ENCODE measurements around the gene GRAMD1A.
"Not testable (repeated sequence)": the region's sequence is repeated elsewhere in the genome, so short reads cannot be mapped to it uniquely, and the experiment has no call there.

GRAMD1A gene

GRCh38 chr19:34979819-34980640 lies 20.1 kb upstream of the GRAMD1A start:
- no peak for DNase-seq

- no peak for DNase-seq
Measured at GRCh38 chr19:34982275-34982674, 17.8 kb upstream of the GRAMD1A start.

- DNase-seq: no peak
Measured at GRCh38 chr19:34983786-34984185, 16.3 kb upstream of the GRAMD1A start.

GRCh38 chr19:34984287-34984686 lies 15.8 kb upstream of the GRAMD1A start:
- DNase-seq: no peak

- DNase-seq: no peak
Measured at GRCh38 chr19:34985249-34986022, 14.7 kb upstream of the GRAMD1A start.

- no peak for DNase-seq
Measured at GRCh38 chr19:34988119-34988518, 12.0 kb upstream of the GRAMD1A start.

GRCh38 chr19:34989298-34989697 lies 10.8 kb upstream of the GRAMD1A start:
- no peak for DNase-seq

GRCh38 chr19:34990578-34991192 lies 9.4 kb upstream of the GRAMD1A start:
- DNase-seq: no peak

- no peak for DNase-seq
Measured at GRCh38 chr19:34991542-34992333, 8.4 kb upstream of the GRAMD1A start.

- not testable (repeated sequence) for DNase-seq
Measured at GRCh38 chr19:34992582-34992981, 7.5 kb upstream of the GRAMD1A start.

- no peak for DNase-seq
Measured at GRCh38 chr19:34994286-34994642, 5.9 kb upstream of the GRAMD1A start.

GRCh38 chr19:34994643-34995541 lies 5.2 kb upstream of the GRAMD1A start:
- no peak for DNase-seq

- no peak for DNase-seq
Measured at GRCh38 chr19:34995551-34995950, 4.6 kb upstream of the GRAMD1A start.

- no peak for DNase-seq
Measured at GRCh38 chr19:34997071-34997617, 3.0 kb upstream of the GRAMD1A start.

- not testable (repeated sequence) for DNase-seq
Measured at GRCh38 chr19:34998224-34998623, 1.9 kb upstream of the GRAMD1A start.

GRCh38 chr19:34998777-34999497 lies 1.2 kb upstream of the GRAMD1A start:
- DNase-seq: no peak

- no peak for DNase-seq
Measured at GRCh38 chr19:35000338-35000646, 169 bp downstream of the GRAMD1A start.

- no peak for DNase-seq
Measured at GRCh38 chr19:35000647-35001501, 751 bp downstream of the GRAMD1A start.

- DNase-seq: no peak
Measured at GRCh38 chr19:35002037-35002535, 2.0 kb downstream of the GRAMD1A start.
